NCI-H1694 treated with DMSO at 0.1 percent for 48 hours (cell line): Measurements from ENCODE around the gene SYNE1.
"Not testable (repeated sequence)": the region's sequence is repeated elsewhere in the genome, so short reads cannot be mapped to it uniquely, and the experiment has no call there.

Source experiments
- DNase-seq: peaks from one replicate; lab custom pipeline; 2025; lab: John Stamatoyannopoulos, UW

Gene SYNE1

DNA sequence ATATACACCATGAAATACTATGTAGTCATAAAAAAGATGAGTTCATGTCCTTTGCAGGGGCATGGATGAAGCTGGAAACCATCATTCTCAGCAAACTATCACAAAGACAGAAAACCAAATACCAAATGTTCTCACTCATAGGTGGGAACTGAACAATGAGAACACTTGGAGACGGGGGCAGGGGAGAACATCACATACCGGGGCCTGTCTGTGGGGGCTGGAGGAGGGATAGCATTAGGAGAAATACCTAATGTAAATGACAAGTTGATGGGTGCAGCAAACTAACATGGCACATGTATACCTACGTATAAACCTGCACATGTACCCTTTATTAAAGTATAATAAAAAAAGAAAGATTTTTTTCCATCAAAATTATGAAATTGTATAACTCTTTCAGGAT is 22.4 kb downstream of the SYNE1 start:
- not testable (repeated sequence) for DNase-seq

DNA sequence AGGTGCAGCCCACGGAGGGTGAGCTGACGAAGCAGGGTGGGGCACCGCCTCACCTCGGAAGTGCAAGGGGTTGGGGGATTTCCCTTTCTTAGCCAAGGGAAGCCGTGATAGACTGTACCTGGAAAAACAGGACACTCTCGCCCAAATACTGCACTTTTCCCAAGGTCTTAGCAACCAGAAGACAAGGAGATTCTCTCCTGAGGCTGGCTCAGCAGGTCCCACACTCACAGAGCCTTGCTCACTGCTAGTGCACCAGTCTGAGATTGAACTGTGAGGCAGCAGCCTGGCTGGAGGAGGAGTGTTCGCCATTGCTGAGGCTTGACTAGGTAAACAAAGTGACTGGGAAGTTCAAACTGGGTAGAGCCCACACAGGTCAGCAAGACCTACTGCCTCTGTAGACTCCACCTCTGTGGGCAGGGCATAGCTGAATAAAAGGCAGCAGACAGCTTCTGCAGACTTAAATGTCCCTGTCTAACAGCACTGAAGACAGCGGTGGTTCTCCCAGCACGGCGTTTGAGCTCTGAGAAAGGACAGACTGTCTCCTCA is 28.0 kb downstream of the SYNE1 start:
- DNase-seq, result no peak

DNA sequence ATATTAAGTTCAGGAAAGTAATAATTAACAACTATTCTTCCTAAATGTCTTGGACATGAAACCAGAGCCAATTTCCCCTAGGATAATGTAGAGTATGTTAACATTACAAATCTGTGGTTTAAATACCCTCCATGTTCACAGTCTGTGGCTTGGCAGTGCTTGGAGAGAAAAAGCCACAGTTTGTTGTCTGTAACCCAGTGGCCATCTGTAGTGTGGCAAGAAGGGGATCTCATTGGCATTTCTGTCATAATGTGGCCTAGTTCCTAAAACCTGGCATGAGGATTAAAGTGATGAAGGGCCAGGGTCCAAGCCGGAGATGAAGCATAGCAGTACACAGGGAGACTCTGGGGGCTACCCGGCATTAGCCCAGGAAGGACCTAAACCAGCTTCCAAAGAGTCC is 31.2 kb downstream of the SYNE1 start:
- DNase-seq, result no peak

DNA sequence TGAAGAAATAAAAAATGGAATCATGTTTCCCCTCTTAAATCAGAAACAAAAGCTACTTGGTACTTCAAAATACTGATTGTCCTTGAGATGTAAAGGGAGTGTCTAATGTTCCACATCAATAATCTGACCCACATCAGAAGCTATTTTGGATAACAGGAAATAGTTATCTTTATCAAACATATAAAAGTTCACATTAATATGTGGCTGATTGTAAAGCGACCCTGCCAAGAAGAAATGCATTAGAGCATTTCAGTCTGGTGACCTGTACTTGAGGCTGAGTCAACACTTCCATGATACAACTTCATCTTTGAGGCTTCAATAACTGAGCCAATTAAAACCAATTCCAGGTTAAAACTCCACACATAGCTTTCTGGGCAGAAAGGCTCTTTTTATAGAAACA is 31.8 kb downstream of the SYNE1 start:
- no peak for DNase-seq

DNA sequence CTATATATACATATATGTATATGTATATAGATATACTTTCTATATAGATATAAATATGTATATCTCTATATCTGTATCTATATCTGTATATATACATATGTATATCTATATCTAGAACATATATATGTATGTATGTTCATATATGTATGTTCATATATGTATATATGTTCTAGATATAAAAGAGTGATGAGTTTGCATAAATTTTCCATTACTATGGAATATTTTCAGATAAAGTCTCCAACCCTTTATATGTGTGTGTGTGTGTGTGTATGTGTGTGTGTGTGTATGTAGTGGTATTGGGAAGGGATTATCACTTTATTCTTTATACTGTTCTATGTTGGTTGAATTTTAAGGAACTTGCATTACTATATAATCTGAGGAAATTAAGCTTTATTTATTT is 33.3 kb downstream of the SYNE1 start:
- DNase-seq, result no peak

DNA sequence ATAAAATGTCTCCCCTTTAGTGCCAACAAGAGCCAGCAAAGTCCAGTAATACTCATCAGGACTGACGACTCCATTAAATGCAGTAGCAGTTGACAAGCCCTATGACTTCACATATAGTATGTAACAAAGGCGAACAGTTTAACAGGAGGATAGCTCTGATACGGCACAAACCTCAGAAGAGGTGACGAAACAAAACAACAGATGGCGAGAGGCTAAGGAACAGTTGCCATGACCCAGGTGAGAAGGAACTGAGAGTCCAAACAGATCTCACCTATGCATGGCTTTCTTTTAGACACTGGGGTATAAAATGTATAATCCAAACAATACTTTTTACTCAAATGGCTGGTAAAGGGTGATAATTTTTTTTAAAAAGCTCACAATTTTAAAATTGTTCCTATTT is 37.1 kb downstream of the SYNE1 start:
- no peak for DNase-seq

DNA sequence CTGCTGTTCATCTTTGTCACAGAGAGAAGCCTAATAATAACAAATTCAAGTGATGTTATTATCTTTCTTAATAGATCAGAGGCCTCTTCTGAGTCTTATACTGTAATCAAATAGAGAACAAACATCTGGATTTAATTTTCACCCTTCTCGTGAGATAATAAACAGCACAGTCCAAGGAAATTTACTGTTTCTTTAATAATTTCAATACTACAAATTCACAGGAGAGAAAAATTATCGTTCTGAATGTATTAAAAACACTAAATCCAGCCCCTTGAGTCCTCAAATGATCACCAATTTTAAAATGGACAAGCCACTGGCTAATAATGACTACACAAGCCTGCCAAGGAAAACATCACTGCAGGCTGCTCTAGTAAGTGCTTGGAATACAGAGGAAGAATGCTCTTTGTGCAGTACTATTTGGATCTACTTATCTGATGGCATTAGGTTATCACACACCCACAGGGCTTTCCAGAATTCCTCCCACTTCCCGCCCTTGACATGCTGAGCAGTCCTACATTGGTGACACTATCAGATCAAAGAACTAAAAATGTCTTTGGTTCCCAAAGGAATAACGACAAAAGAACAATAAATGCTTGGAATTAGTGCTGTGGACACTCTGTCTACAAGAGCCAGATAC is 38.1 kb downstream of the SYNE1 start:
- no peak for DNase-seq

DNA sequence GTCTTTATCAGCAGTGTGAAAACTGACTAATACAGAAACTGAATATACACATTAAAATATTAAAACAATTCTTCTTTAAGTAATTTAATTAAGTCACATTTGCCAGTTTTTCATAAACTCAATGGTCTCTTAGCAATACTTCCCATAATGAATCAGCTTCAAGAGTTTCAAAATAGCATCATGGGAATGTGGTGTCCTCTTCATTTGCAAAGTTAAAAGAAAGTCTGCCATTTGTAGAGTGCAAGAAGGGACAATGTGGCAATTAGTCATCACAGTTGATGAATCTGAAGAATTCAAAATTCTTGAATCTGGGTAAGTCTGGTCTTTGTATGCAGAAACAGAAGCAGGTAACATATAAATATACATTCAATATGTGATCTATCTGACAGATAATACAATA is 38.7 kb downstream of the SYNE1 start:
- DNase-seq, result no peak

DNA sequence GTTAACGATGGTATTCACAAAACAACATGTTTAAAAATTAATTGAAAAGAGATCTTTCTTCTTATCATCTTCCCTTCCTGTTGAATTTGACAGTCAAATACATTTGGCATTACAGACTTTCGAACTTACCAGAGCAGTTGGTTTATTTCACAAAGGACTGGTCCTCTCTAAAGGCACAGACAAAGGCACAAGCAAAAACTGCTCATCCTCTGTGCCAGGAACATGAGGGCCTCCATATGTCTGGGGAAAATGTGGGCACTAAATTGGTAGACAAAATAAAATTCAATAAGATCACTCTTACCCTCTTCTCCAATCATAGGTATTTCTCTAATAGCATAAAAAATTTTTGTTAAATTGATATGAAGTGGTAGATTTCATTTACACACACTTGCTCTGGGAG is 40.4 kb downstream of the SYNE1 start:
- DNase-seq, result no peak

DNA sequence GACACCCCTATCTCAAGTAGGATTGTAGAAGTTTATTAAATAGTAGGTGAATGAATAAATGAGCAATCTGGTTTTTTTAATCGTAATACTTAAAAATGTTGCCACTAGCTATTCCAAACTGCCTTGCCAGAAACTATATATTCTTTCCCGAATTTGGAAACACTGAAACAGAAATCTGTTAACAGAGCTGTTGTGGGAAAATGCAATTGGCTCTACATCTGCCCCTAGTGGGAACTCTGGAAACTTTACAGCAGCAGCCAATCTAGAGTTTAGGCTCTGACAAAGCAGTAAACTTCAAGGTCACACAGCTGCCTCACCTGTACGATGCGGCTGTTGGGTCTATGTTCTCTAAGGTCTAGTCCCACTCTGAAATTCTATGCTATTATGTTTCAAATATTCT is 41.7 kb downstream of the SYNE1 start:
- DNase-seq, result no peak

DNA sequence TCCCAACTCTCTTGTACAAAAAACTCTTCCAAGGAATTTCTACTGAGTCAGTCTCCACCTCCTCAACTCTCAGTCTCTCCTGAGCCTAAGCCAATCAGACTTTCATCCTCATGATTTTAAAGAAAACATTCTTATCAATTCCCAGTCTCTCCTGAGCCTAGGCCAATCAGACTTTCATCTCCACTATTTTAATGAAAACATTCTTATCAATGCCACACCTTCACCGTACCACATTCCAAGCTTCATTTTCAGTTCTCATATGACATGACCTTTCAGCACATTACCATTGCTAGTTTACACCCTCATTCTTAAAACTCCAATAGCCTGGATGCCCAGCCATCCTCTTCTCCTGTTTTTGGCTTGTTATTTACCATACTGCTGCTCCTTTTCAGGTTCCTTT is 42.5 kb downstream of the SYNE1 start:
- DNase-seq, result no peak

DNA sequence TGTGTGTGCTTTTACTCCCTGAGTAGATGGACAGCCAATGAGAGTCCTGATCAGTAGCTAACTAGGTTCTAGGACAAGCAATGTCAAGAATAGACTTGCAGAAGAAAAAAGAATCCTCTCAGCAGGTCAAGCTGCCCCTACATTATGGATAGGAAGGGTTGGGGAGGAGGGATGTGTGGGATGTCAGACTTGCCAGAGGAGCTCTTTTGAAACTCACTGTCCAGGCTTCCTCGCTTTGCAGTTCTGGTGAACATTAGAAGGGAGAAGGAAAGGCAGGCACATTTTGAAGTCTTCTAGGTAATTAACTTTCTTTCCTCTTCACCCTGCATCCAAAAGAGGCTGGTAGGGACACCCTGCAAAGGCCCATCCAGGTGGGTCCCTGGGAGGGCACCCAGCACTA is 48.7 kb downstream of the SYNE1 start:
- DNase-seq, result no peak

DNA sequence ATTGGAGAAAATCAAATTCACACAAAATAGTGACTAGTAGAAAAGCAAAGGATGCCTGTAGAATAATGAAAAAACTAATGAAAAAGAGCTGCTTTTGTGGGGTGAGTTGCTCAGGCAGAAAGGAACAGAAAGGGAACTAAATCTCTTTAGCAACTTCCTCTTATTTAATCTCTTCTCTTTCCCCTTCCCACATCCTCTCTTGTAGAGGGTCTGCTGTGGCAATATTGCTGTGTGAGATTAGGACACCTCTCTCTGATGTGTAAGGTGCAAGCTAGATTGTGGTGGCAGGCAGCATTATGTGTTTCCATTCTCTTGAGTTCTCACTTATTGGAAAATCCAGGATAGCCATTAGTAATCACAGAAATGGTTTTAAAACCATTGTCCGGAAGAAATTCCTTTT is 49.7 kb downstream of the SYNE1 start:
- DNase-seq, result no peak

DNA sequence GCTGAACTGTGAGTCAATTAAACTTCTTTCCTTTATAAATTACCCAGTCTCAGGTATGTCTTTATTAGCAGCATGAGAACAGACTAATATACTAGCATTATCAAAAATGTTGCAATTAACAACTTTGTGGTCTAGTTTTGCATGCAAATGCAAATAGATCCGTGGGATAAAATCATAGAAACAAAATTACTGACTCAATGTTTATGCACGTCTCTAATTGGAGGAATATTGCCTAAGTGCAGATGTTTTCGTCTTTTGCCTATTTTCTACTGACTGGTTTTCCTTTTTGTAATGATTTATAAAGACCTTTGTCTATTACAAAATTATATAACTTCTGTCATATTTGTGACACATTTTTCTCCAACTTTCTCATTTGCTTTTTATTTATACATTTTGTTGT is 51.9 kb downstream of the SYNE1 start:
- no peak for DNase-seq

DNA sequence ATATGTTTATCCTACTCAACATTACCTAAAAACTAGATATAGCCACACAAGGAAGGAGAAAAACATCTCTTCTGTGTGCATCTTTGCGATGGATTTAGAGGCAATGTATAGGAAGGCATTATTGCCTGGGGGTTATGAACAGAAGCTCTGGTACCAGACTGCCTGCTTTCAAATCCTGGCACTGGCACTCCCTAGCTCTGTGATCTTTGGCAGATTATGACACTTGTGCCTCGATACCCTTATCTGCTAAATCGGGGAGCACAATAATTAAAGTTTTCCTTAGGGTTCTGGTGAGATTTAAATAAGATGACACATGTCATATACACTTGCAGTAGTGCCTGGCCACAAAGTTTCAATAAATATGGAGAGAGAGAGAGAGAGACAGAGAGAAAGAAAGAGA is 53.3 kb downstream of the SYNE1 start:
- no peak for DNase-seq

DNA sequence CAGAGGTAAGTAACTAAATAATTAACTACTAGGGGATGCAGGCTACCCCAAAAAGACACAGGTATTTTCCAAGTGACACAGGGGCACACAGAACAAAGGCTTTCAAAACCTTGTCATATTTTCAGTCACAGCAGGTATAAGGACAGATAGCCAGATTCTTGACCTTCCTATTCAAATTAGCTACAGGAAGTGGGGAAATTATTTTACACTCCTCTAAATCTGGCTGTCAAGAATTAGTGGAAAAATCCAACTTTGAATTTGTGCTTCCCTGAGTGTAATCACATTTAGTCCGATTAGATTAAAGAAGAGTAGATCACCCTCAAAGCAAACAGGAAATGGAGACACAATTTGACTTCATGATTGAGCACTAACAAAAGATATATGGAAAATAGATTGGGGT is 60.6 kb downstream of the SYNE1 start:
- DNase-seq, result no peak

DNA sequence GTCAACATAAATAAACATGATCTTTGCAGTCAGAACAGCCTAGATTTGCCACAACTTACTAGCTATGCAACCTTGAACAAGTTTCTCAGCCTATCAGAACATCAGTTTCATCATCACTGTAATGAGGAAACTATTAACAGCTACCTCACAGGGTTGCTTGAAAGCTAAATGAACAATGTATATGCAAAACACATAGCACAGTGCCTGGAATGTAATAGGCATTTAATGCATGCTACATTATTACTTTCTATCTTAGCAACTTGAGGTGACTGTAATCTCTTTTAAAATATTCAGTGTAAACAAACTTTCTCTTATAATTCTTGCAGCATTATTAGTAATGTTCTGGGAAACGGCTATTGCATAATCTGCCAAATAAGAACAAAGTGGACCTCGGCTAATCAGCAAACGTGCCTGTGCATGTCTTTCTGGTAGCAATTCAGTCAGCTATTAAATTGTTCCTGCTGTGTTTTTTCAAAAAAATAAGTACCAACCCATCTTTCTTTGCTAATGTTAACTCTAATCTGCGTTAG is 61.5 kb downstream of the SYNE1 start:
- DNase-seq, result no peak

DNA sequence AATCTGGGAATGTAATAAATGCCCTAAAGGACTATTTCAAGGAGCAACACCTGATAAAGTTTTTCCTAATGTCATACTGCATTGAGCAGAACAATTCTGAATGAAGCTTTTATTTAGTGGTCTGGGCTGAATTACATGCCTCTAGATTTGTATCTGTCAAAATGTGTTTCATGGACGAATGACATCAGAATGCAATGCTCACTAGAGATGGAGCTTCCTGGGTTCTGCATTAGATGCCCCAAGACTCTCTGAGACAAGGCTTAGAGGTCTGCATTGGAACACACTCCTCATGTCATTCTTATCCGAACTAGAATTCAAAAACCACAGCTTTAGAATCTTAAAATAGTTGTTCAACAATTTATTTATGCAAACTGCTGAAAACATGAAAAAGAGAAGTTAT is 62.0 kb downstream of the SYNE1 start:
- no peak for DNase-seq

DNA sequence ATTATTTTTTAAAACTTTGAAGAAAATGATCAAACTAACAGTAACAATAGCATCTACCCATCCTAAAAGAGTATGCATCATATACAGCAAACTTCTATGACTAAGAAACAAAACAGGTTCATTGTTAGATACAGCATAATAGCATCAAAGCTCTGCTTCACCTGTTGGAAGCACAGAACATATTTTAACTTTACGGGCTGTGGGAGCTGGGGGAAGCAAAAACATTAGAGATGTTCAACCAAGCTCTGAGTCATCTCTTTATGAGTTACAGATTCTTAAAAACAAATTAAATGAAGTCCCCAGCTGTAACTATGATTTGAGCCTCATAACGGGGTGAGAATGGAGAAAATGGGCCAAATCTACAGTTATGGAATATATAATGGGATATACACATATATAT is 63.4 kb downstream of the SYNE1 start:
- DNase-seq, result no peak

DNA sequence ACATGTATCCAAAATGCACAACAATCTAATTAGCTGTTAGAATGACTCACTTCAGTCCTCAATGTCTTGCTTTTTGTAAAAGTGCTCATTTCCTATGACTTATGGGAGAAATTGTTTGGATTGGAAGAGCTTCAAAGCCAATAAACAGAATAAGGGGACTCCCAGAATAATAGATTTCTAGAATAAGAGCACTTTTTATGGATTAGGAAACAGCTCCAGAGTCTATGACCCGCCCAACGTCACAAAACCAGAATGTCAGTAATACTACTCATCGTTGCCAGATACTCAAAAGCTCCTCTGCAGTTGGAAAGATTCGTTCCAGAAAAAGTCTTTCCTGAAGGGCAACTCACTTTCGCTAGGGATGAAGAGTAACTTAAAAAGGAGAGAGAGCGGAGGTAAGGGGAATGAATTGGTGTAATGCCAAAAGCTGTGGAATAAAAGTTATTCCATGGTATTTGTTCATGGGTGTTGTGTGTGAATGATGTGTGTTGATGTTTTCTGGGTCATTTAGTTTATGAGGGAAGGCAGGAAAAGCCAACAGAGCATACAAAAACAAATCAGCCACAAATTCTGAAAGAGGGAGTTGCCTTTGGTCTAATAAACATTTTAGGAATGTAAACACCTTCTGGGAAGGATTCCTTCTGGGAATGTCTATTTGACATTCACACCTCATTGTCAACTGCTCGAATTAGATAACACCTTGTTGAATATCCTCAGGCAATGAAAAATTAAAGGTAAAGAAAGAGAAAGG is 64.6 kb downstream of the SYNE1 start:
- DNase-seq, result no peak

DNA sequence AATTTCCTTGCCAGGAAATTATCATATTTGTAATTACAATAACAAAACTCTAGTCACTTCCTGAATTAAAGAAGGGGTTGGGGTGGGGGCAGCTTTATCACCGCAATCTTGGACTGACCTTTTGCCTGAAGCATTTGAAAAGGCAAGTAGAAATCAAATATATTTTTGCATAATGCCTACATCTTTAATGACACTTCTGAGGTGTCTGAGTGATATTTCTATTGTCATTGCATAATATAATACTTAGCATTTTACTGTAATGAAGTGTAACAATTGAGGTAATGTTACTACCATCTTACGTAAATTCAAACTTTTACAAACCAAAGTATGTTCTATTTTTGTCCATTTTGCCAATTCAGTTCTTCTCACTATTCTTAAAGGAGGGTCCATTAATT is 65.2 kb downstream of the SYNE1 start:
- no peak for DNase-seq

DNA sequence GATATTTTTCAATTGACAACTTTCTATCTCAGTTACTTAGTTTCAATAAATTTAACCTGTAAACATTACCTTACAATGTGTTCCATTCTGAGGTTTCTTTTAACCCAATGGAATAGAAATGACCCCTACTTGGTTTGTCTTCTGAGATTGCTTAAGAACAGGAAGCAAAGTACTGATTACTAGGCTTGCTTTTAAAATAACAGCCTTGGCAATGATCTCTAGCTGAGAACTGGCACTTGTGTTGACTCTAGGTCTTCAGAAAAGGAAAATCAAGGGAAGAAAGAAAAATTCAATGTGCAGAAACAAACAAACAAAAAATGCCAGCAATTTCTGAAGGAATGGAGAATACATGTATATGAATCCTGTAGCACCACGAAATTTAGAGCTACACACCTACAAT is 66.1 kb downstream of the SYNE1 start:
- DNase-seq, result no peak

DNA sequence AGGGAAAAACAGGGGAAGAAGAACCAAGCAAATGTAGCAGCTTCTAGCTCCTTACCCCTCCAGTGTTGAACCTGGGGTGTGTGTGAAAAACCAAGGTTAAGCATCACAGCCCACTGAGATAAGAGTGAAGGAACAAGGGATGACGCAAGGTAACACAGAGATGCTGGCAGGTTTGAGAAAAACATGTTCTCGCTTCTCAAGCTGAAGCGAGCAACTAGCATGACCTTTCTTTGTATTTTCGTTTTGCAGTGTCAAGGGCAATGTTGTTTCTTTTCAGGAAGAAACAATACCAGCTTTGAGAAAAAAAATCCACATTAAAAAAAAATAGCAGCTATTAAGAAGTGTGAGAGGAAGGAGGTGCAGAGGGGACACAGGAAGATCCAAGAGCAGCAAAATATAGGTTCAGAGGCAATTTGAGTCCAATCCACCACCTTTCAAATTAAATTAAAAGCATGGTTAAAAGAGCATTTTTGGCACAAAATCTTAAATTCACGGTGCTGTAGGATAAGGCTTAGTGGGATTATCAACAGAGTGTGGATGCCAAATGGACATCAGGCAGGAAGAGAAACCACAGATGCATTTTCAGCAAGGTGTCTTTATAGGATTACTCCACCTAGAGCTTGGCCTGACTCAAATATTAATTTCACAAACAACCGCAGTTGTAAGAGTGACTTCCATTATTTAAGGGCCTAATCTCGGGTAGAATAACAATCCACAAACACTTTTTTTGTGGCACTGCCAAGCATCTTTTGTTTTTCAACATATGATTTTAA is 70.9 kb downstream of the SYNE1 start:
- DNase-seq, result no peak
